ENCODE measurements around the gene EMID1.

Gene EMID1

DNA sequence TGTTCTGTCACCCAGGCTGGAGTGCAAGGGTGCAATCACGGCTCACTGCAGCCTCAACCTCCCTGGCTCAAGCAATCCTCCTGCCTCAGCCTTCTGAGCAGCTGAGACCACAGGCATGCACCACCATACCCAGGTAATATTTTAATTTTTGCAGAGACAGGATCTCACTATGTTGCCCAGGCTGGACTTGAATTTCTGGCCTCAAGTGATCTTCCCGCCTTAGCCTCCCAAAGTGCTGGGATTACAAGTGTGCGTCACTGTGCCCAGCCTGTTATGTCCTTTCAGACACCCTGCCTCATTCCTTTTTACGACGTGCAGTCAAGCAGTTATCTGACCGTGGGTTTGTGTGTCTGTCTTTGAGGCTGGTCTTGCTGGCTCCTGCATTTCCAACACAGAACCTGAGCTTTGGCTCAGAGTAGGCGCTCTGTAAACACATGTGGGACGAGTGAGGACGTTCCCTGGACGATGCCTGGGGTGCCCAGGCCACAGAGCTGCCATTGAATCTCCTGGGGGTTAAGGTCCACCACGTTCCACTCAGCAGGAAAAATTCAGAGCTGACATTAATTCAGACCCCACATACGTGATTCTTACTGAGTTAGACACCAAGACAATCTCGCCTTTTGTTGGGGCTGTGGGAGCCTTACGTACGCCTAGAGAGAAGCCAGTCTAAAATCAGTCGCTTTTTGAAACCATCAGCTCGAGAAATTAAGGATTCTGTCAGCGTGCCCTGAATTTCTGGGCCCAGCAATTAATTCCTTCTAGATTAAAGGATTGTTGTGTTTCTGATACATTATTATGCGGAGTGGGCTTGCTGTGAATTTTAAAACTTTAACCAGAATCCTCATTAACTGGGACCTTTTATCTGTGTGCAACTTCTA, 21.5 kb upstream of the EMID1 start:
- TF ChIP-seq GATA1 (IDR thresholded peaks at IDR 0.05; ENCODE audit: low read depth, low read length): no peak
- no peak for TF ChIP-seq POLR2A (IDR thresholded peaks at IDR 0.05; ENCODE audit: low read length)
- no peak for DNase-seq

GRCh38 chr22:29184849-29185490, 20.7 kb upstream of the EMID1 start:
- no peak for DNase-seq
- TF ChIP-seq GATA1 (IDR thresholded peaks at IDR 0.05; ENCODE audit: low read depth, low read length) (no peak), POLR2A (IDR thresholded peaks at IDR 0.05; ENCODE audit: low read length) (peak; percentile 9)

- DNase-seq: no peak
- TF ChIP-seq GATA1 (IDR thresholded peaks at IDR 0.05; ENCODE audit: low read depth, low read length) (no peak), POLR2A (IDR thresholded peaks at IDR 0.05; ENCODE audit: low read length) (no peak)
Measured at GRCh38 chr22:29186302-29186701, 19.4 kb upstream of the EMID1 start.

DNA sequence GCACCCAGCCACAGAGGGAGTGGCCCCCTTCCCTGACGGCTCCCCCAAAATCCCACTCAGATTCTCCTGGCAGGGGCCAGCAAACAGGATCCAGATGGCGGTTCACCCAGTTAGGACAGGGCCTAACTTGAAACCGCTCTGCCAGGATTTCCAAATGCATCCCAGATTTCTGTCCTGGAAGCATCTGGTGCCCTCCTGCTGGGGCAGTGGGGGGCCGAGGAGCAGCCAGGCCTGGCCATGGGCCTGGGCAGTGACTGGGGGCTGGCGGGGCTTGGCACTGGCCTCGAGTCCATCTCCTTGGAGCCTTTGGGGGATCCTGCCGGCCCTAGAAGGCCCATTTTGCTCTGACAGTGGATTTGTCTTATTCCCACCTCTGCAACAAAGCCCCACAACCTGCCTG, 17.9 kb upstream of the EMID1 start:
- no peak for DNase-seq

DNA sequence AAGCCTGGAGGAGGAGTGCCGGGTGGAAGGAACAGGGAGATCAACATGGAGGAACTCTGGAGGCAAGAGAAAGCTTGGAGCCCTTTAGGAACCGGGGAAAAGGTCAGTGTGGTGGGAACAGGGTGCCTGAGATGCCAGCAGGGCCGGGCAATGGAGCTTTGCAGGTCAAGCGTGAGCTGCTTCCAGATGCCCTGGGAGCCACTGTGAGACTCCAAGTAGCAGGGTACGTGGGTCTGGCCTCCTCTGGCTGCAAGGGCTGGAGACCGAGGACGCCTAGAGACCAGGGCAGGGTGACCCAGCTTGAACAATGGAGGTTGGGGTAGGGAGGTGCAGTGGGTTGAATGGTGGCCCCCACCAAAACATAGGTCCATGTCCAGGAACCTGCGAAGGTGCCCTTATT, 15.6 kb upstream of the EMID1 start:
- TF ChIP-seq GATA1 (IDR thresholded peaks at IDR 0.05; ENCODE audit: low read depth, low read length) (no peak), POLR2A (IDR thresholded peaks at IDR 0.05; ENCODE audit: low read length) (no peak)
- no peak for DNase-seq

More for the DNA sequence above, 17.9 kb upstream of the EMID1 start:
- TF ChIP-seq GATA1 (IDR thresholded peaks at IDR 0.05; ENCODE audit: low read depth, low read length) (no peak), POLR2A (IDR thresholded peaks at IDR 0.05; ENCODE audit: low read length) (no peak)

DNA sequence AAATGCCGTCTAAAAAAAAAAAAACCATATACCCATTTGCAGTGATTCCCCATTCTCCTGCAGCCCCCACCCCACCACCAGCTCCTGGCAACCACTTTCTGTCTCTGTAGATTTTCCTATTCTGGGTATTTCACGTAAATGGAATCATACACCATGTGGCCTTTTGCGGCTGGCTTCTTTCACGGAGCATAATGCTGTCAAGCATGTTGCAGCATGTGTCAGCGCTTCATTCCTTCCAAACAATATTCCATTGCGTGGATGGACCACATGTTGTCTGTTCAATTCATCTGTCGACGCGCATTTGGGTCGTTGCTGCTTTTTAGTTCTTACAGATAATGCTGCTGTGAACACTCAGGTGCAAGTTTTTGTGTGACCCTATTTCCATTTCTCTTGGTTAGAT, 14.8 kb upstream of the EMID1 start:
- TF ChIP-seq GATA1 (IDR thresholded peaks at IDR 0.05; ENCODE audit: low read depth, low read length) (no peak), POLR2A (IDR thresholded peaks at IDR 0.05; ENCODE audit: low read length) (no peak)
- DNase-seq: no peak

GRCh38 chr22:29193021-29193420, 12.7 kb upstream of the EMID1 start:
- DNase-seq: peak in 1 of 2 experiments; percentile 47
- TF ChIP-seq POLR2A (IDR thresholded peaks at IDR 0.05; ENCODE audit: low read length): no peak
- TF ChIP-seq GATA1 (IDR thresholded peaks at IDR 0.05; ENCODE audit: low read depth, low read length): no peak

- peak; percentile 56 to 68 for DNase-seq
- no peak for TF ChIP-seq GATA1 (IDR thresholded peaks at IDR 0.05; ENCODE audit: low read depth, low read length)
- TF ChIP-seq POLR2A (IDR thresholded peaks at IDR 0.05; ENCODE audit: low read length): peak; percentile 13
Measured at GRCh38 chr22:29194184-29194583, 11.5 kb upstream of the EMID1 start.

DNA sequence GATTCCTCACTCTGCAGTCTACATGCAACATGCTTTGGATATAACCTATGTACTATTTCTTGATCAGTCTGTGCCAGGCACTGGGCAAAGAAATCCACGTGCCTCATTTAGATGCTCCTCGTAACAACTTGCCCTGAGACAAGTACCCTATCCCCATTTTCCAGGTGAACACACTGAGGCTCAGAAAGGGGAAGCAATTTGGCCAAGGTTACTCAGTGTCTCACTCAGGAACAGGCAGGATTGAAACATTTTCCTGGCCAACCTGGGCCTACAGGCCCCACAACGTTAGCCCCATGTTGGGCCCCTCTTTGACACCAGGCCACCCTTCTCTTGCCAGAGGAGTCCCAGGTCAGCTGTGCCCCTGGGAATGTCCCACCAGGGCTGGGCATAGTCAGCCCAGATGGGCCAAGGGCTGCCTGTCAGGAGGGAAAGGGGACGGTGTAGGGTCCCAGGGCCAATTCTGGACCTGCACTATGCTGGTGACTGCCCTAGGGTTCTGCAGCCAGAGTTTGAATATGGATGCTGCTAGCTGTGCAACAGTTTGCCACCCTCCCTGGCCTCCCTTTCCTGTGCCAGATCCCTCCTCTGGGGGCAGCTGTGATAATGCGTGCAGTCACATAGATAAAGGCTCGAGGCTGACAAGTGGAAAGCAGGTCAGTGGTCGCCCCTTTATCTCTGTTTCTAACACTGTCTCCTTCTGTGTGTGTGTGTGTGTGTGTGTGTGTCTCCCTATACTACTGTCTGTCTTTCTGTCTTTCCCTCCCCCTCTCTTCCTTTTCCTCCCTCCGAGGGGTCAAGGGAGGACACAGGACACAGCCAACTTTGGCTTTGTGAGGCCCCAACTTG, 10.4 kb upstream of the EMID1 start:
- DNase-seq: peak; percentile 94 to 99
- TF ChIP-seq POLR2A (IDR thresholded peaks at IDR 0.05; ENCODE audit: low read length) (peak; percentile 72), GATA1 (IDR thresholded peaks at IDR 0.05; ENCODE audit: low read depth, low read length) (peak; percentile 42)

DNA sequence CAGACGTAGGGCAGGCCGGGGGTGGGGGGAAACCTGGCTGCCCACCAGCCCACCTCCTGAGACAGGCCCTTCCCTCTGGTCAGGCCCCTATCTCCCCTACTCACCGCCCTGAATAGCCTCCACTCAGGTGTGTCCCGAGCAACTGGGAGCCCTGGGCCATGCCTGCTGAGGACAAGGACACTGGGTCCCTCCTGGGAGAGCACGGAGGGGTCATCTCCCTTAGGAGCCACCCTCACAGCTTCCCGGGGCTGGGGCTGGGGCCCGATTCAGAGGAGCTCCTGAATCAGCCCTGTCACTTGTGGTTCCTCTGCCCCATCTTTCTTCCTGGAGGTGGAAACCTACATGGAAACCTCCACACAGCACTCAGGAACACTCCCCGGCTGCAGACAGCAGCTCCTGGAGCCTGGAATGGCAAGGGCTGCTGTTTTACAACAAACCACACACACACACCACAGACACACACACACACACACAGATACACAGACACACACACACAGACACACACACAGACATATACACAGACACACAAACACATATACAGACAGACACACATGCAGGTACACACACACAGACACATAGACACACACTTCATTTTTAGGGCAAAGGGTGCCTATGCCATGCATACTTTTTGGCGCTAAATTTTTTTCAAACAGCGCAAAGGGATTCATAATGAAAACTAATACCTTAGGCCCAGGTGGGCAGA, 9.6 kb upstream of the EMID1 start:
- TF ChIP-seq POLR2A (IDR thresholded peaks at IDR 0.05; ENCODE audit: low read length) (peak; percentile 44), GATA1 (IDR thresholded peaks at IDR 0.05; ENCODE audit: low read depth, low read length) (no peak)
- DNase-seq: no peak

DNA sequence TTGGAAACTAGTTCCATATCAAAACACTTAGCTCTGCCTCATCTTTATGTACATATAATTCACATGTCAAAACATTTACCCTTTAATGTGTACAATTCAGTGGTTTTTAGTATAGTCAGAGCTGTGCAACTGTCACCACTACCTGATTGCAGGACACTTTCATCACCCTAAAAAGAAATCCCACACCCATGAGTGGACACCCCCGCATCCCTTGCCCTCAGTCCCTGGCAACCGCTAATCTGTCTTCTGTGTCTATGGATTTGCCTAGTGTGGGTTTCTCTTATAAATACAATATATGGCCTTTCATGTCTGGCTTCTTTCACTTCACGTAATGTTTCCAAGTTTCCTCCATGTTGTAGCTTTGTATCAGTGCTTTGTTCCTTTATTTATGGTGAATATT, 8.6 kb upstream of the EMID1 start:
- no peak for TF ChIP-seq GATA1 (IDR thresholded peaks at IDR 0.05; ENCODE audit: low read depth, low read length)
- no peak for TF ChIP-seq POLR2A (IDR thresholded peaks at IDR 0.05; ENCODE audit: low read length)
- DNase-seq: peak; percentile 85 to 93

DNA sequence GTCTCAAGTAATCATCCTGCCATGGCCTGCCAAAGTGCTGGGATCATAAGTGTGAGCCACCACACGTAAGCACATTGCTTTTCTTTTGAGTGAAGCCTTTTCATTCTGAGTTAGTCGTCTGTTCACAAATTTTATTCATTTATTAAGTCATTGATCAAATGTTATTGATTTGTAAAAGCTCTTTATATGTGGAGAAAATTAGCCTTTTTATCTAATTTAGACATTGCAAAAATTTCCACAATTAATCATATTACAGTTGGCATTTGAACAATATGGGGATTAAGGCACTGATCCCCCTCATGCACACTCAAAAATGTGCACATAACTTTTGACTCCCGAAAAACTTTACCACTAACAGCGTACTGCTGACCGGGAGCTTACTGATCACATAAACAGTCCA, 7.5 kb upstream of the EMID1 start:
- no peak for TF ChIP-seq POLR2A (IDR thresholded peaks at IDR 0.05; ENCODE audit: low read length)
- TF ChIP-seq GATA1 (IDR thresholded peaks at IDR 0.05; ENCODE audit: low read depth, low read length): no peak
- DNase-seq: no peak

- TF ChIP-seq POLR2A (IDR thresholded peaks at IDR 0.05; ENCODE audit: low read length): peak; percentile 12
- TF ChIP-seq GATA1 (IDR thresholded peaks at IDR 0.05; ENCODE audit: low read depth, low read length): no peak
Measured at GRCh38 chr22:29199702-29200400, 5.8 kb upstream of the EMID1 start.

More at GRCh38 chr22:29199702-29200400, 5.8 kb upstream of the EMID1 start:
- no peak for DNase-seq

All from erythroblast (primary cell).